H1 (cell line): ENCODE measurements around the gene KIAA1328. TPM values are rescaled to one million over a fixed set of nuclear protein-coding genes. Genes with fewer than 3 reads are reported as not detected.

Source experiments
- CTCF ChIA-PET: fragments of 300-600 bp; sonication (Branson Sonifier 250); formaldehyde crosslinking; loops from one replicate; lab custom pipeline; 2021; ENCODE audit not compliant: partially characterized antibody; lab: Charles Lee
- POLR2A ChIA-PET: fragments of 300-600 bp; sonication (Branson Sonifier 250); formaldehyde crosslinking; loops from one replicate; lab custom pipeline; 2021; ENCODE audit warnings: inconsistent platforms; ENCODE audit not compliant: partially characterized antibody; lab: Charles Lee
- DNase-seq, 2 experiments: peaks; one replicate each; pipeline versions ENCODE4 v3.0.0 to v3.0.0-alpha.2; 2010 to 2022; ENCODE audit warnings: low spot score in 2 of 2, low read depth in 1 of 2, mixed read lengths in 1 of 2
- FAIRE-seq: peaks from 2 replicates; lab custom pipeline; 2011; peaks lifted over from hg19 to GRCh38; lab: Jason Lieb, UNC
- H2AFZ ChIP-seq: 2 replicates; pipeline ENCODE4 v1.8.1; 2012; ENCODE audit warnings: low read length, inconsistent platforms
- H2AK5ac ChIP-seq: 2 replicates; pipeline ENCODE4 v1.6.1; 2013; ENCODE audit warnings: low read depth, low read length
- H2BK120ac ChIP-seq: replicated peaks from 2 replicates; pipeline ENCODE3; 2013; ENCODE audit warnings: low read depth, low read length, inconsistent platforms
- H2BK12ac ChIP-seq: 2 replicates; pipeline ENCODE4 v1.6.1; 2013; ENCODE audit warnings: low read depth, low read length
- H2BK15ac ChIP-seq: 2 replicates; pipeline ENCODE4 v1.6.1; 2013; ENCODE audit warnings: low read length
- H2BK20ac ChIP-seq: 2 replicates; pipeline ENCODE4 v1.6.1; 2013; ENCODE audit warnings: low read length
- H2BK5ac ChIP-seq: 2 replicates; pipeline ENCODE4 v1.6.1; 2013; ENCODE audit warnings: low read depth, low read length
- H3K14ac ChIP-seq: 2 replicates; pipeline ENCODE4 v1.6.1; 2013; ENCODE audit warnings: inconsistent platforms; ENCODE audit not compliant: insufficient read length
- H3K18ac ChIP-seq: 2 replicates; pipeline ENCODE4 v1.6.1; 2013; ENCODE audit warnings: low read length; ENCODE audit errors: extremely low read depth
- H3K23ac ChIP-seq: 2 replicates; pipeline ENCODE4 v1.6.1; 2013; ENCODE audit warnings: inconsistent platforms; ENCODE audit not compliant: insufficient read length
- H3K23me2 ChIP-seq: 2 replicates; pipeline ENCODE4 v1.6.1; 2013; ENCODE audit warnings: low read depth, low read length
- H3K27ac ChIP-seq: 2 replicates; pipeline ENCODE4 v1.6.1; 2011; ENCODE audit warnings: low read depth, low read length, inconsistent platforms
- H3K27me3 ChIP-seq, 4 experiments: replicated peaks in 1 of 4; 1 replicate in 1 of 4; 2 replicates in 3 of 4; pipeline versions ENCODE4 v1.6.1 to v1.8.1; 2011 to 2013; ENCODE audit warnings: low read length in 3 of 4, mild to moderate bottlenecking in 3 of 4, inconsistent platforms in 2 of 4, mixed read lengths in 2 of 4, moderate library complexity in 1 of 4; ENCODE audit not compliant: control insufficient read depth in 3 of 4, insufficient read depth in 3 of 4; ENCODE audit errors: extremely low read depth in 1 of 4
- H3K36me3 ChIP-seq, 4 experiments: 2 replicates each; pipeline versions ENCODE4 v1.6.1 to v1.8.1; 2011 to 2013; ENCODE audit warnings: mild to moderate bottlenecking in 4 of 4, low read length in 3 of 4, moderate library complexity in 2 of 4, control low read depth in 1 of 4, inconsistent platforms in 1 of 4; ENCODE audit not compliant: insufficient read depth in 4 of 4, control insufficient read depth in 2 of 4
- H3K4ac ChIP-seq: replicated peaks from 2 replicates; pipeline ENCODE3; 2013; ENCODE audit warnings: low read length, low read depth, mixed read lengths, inconsistent platforms; ENCODE audit not compliant: insufficient read length
- H3K4me1 ChIP-seq, 4 experiments: replicated peaks in 1 of 4; 1 replicate in 1 of 4; 2 replicates in 3 of 4; pipeline versions ENCODE4 v1.6.1 to v1.8.1; 2011 to 2013; ENCODE audit warnings: low read length in 3 of 4, inconsistent platforms in 2 of 4, mixed read lengths in 1 of 4; ENCODE audit not compliant: insufficient read depth in 4 of 4, control insufficient read depth in 3 of 4
- H3K4me2 ChIP-seq, 2 experiments: 2 replicates each; pipeline versions ENCODE4 v1.6.1 to v1.8.1; 2011 to 2013; ENCODE audit warnings: low read depth in 2 of 2, low read length in 2 of 2, control low read depth in 1 of 2, inconsistent platforms in 1 of 2, mild to moderate bottlenecking in 1 of 2; ENCODE audit not compliant: insufficient read depth in 1 of 2
- H3K4me3 ChIP-seq, 4 experiments: fragments of 200-600, 300-600 bp in 1 of 4; sonication (generic), shearing (Covaris generic), sonication (Bioruptor Twin) in 1 of 4; 2 replicates each; pipeline versions ENCODE4 v1.5.1 to v1.8.1; 2011 to 2016; ENCODE audit warnings: low read length in 4 of 4, low read depth in 3 of 4, control low read depth in 2 of 4, inconsistent platforms in 2 of 4, mild to moderate bottlenecking in 2 of 4, mixed read lengths in 1 of 4, moderate library complexity in 1 of 4; ENCODE audit not compliant: insufficient read depth in 2 of 4; ENCODE audit errors: extremely low read depth in 1 of 4
- H3K56ac ChIP-seq: replicated peaks from 2 replicates; pipeline ENCODE3; 2013; ENCODE audit warnings: low read depth, mild to moderate bottlenecking, mixed read lengths, low read length, inconsistent platforms; ENCODE audit not compliant: insufficient read length
- H3K79me1 ChIP-seq: 2 replicates; pipeline ENCODE4 v1.6.1; 2013; ENCODE audit warnings: low read depth, low read length, control low read depth
- H3K79me2 ChIP-seq, 2 experiments: 2 replicates each; pipeline versions ENCODE4 v1.6.1 to v1.8.1; 2012 to 2013; ENCODE audit warnings: low read length in 2 of 2, mild to moderate bottlenecking in 2 of 2, inconsistent platforms in 1 of 2; ENCODE audit not compliant: insufficient read depth in 2 of 2, control insufficient read depth in 1 of 2
- H3K9ac ChIP-seq, 4 experiments: replicated peaks in 1 of 4; 1 replicate in 1 of 4; 2 replicates in 3 of 4; pipeline versions ENCODE4 v1.6.1 to v1.8.1; 2011 to 2013; ENCODE audit warnings: low read depth in 3 of 4, low read length in 3 of 4, control low read depth in 2 of 4, mild to moderate bottlenecking in 2 of 4, moderate library complexity in 2 of 4, inconsistent platforms in 1 of 4; ENCODE audit errors: extremely low read depth in 1 of 4
- H3K9me3 ChIP-seq, 2 experiments: 2 replicates each; pipeline versions ENCODE4 v1.6.1 to v1.8.1; 2012 to 2013; ENCODE audit warnings: mild to moderate bottlenecking in 2 of 2, moderate library complexity in 2 of 2, control low read depth in 1 of 2, inconsistent platforms in 1 of 2, low read depth in 1 of 2, low read length in 1 of 2, mixed read lengths in 1 of 2; ENCODE audit not compliant: insufficient read depth in 2 of 2
- H4K20me1 ChIP-seq, 2 experiments: replicated peaks in 1 of 2; 2 replicates each; pipeline versions ENCODE3 to v1.8.1; 2011 to 2013; ENCODE audit warnings: inconsistent platforms in 2 of 2, low read length in 2 of 2, mild to moderate bottlenecking in 1 of 2; ENCODE audit not compliant: insufficient read depth in 2 of 2, control insufficient read depth in 1 of 2
- H4K5ac ChIP-seq: 2 replicates; pipeline ENCODE4 v1.6.1; 2013; ENCODE audit warnings: low read length, low read depth, mixed read lengths, inconsistent platforms; ENCODE audit not compliant: insufficient read length
- H4K8ac ChIP-seq: 2 replicates; pipeline ENCODE4 v1.8.0; 2013; ENCODE audit warnings: mild to moderate bottlenecking, moderate library complexity, low read length, inconsistent platforms; ENCODE audit not compliant: insufficient read depth; ENCODE audit errors: extremely low read depth
- H4K91ac ChIP-seq: replicated peaks from 2 replicates; pipeline ENCODE3; 2013; ENCODE audit warnings: low read length, mixed read lengths, inconsistent platforms; ENCODE audit not compliant: insufficient read length
- CTBP2 ChIP-seq: IDR thresholded peaks from 2 replicates; pipeline ENCODE4 v1.7.0; 2011; ENCODE audit warnings: borderline replicate concordance, mild to moderate bottlenecking, moderate library complexity, mixed read lengths, low read length; ENCODE audit not compliant: insufficient read depth, insufficient read length
- polyA plus RNA-seq, 7 experiments: library from polyadenylated mRNA; depleted of rRNA in 3 of 7; stranded (reverse) in 5 of 7; unstranded in 2 of 7; fragments of >200 nt in 5 of 7; fragments of 200-250 nt in 2 of 7; gene quantifications; 1 replicate in 5 of 7; 2 replicates in 1 of 7; 4 replicates in 1 of 7; pipeline versions ENCODE4 v1.2.1 to v1.2.3, GENCODE V29; 2011 to 2013; ENCODE audit warnings: missing spikeins in 2 of 7, mixed read lengths in 2 of 7
- total RNA-seq: library from RNA; stranded (reverse); fragmentation: NEBNext Ultra II Directional; extraction: Animal tissue kit (Norgen Biotek cat#: 25700); gene quantifications from 2 replicates; pipeline ENCODE4 v1.2.1, GENCODE V29; 2021

Gene KIAA1328
- total and polyA plus RNA-seq, 2 of the 8 experiments (the other 6 are each of a cell fraction or from before 2014, with no cell fraction given): 2.6 to 5.7 TPM

- Histone ChIP-seq H4K5ac (no peak overlapping the region), H2BK20ac (no peak overlapping the region), H3K79me2 (no peaks in the 10 kb centered on the region), H2BK5ac (no peak overlapping the region), H3K36me3 (peaks cover 8 to 31% (median 20%) of the 10 kb centered on the region in 4 experiments; a peak in 7 of 8 replicates), H3K4me3 (no peak overlapping the region), H2AFZ (no peak overlapping the region), H3K4me2 (no peak overlapping the region), H3K56ac (no peak overlapping the region), H3K23me2 (no peaks in the 10 kb centered on the region), H3K9ac (no peak overlapping the region), H3K27me3 (no peaks in the 10 kb centered on the region), H2BK12ac (no peak overlapping the region), H2BK15ac (no peak overlapping the region), H3K4me1 (no peaks in the 10 kb centered on the region), H3K14ac (no peak overlapping the region), H4K91ac (no peak overlapping the region), H3K27ac (no peak overlapping the region), H4K8ac (no peak overlapping the region), H3K79me1 (peaks cover 2% of the 10 kb centered on the region; the same call in 1 of the 2 replicates), H4K20me1 (no peaks in the 10 kb centered on the region), H3K18ac (no peak overlapping the region), H3K23ac (no peak overlapping the region), H3K9me3 (no peaks in the 10 kb centered on the region), H3K4ac (no peak overlapping the region), H2BK120ac (no peak overlapping the region), H2AK5ac (no peak overlapping the region)
- no peak for TF ChIP-seq CTBP2
- FAIRE-seq: no peak
- ChIA-PET POLR2A (interaction anchor here (1.1 to 1.3 kb wide), 2 partner anchors 12 to 17 kb away, joined by 3 to 4 read pairs; no protein-coding TSS in a partner anchor), CTCF (interaction anchor here (1.0 to 2.5 kb wide), 2 partner anchors 11 to 13 kb away, joined by 3 to 9 read pairs; no protein-coding TSS in a partner anchor)
- DNase-seq: no peak
Measured at GRCh38 chr18:36819621-36820020, 9.3 kb upstream of the KIAA1328 start.
